Stimulated activated CD4-positive, alpha-beta T cell treated with anti-CD3 and anti-CD28 coated beads, Interleukin-4, amount 100 ng/mL, for 24 hours (primary cell): Measurements from ENCODE around the gene USP12.
"Not testable (repeated sequence)": the region's sequence is repeated elsewhere in the genome, so short reads cannot be mapped to it uniquely, and the experiment has no call there.

ENCODE experiments used
- DNase-seq: peaks from one replicate; pipeline ENCODE4 v3.0.0-alpha.2; 2020

The USP12 gene

DNA sequence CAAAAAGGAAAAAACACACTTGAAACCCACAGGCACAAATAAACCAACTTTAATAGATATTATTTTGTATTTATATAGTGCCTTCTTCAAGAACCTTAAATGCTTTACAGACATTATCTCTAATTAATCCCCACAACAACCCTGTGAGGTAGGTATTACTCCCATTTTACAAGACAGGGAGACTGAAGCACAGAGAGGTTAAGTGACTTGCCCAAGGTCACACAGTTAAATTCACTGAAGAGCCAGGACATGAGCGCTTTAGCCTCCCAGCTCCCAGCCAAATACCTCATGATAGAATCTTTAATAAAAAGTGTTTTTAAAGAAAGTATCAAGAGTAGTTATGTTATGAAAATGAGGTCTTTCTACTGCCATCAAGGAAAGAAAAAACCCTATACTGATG lies 105.5 kb downstream of the USP12 start:
- DNase-seq: not testable (repeated sequence)

DNA sequence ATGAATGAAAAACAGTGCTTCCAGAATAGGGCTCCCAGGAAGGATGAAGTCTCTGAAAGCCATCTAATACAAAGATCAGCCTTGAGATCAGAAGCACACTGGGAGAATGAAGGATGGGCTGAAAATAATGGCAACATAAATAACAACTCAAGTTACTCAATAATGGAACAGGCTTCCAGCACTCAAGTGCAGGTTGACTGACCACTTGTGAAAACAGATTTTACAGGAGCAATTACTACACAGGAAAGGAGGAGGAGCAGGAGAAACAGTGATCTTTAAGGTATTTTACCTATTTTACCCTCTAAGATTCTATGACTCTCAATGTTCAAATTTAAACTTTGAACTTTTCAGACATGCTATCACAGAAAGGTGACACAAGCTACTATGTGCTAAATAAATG lies 106.0 kb downstream of the USP12 start:
- no peak for DNase-seq

DNA sequence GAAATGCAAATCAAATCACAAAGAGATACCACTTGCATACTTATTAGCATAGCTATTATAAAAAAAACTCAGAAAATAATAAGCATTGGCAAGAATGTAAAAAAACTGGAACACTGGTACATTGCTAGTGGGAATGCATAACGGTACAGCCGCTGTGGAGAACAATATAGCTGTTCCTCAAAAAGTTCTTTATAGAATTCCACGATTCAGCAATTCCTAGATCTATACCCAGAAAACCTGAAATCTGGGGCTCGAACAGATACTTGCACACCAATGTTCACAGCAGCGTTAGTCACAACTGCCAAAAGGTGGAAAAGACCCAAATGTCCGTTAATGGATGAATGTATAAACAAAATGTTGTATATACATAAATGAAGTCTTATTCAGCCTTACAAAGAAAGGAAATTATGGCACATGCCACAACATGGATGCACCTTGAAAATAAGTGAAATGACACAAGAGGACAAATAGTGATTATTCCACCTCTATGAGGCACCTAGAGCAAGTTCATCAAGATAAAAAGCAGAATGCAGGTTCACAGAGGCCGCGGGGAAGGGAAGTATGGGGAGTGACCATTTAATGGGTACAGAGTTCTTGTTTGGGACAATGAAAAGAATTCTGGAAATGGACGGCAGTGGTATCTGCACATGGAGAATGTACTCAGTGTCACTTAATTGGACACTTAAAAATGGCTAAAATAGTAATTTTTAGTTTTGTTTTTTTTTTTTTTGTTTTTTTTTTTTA lies 107.2 kb downstream of the USP12 start:
- DNase-seq: no peak

DNA sequence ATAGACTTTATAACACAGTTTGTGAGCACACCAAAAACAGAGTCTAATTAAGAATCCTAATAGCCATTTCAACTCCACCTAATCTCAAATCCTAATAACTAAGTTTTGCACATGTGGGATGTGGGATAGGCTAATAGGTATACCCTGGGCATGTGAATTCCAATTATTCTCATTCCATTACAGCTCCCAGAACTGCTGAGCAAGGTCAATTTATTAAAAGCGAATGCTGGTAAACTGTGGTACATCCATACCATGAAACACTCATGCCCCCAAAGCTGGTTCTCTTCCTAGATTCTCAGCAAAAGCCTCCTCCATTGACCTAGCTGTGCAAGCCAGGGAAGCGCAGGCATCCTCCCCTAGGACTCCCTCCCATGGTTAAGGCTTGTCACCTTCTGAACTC lies 113.8 kb downstream of the USP12 start:
- DNase-seq: no peak

DNA sequence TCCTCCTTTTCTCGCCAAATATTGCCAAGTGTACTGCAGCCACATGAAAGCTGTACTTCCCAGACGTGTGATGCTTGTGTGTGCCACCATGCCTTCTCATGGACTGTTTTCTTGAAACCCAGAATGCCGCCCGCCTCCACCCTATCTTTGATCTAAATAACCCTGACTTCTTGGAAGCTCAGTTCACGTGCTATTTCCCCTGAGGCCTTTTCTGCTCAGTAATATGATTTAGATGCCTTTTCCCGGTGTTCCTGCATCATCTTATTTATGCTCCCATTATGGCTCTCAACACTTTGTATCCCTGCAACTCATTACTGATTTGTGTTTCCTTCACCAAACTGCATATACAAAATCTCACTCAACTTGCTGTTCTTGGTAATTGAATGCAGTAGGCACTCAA lies 116.1 kb downstream of the USP12 start:
- DNase-seq: no peak

DNA sequence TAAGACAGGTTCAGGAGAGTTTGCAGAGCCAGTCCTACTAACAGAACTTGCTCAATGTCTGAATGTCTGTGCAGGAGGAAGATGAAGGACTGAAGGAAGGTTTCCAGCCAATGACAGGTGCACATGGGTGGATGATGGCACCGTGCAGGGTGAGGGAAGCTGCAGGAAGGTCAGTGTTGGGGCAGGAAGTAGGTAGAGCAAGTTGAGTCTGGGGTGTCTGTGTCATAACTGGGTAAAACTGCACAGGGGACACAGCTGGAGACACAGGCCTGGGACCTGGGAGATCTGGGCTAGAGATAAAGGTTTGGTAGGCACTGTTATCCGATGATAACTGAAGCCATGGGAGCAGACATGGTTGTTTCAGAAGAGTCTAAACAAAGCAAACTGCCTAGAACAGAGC lies 116.9 kb downstream of the USP12 start:
- no peak for DNase-seq

DNA sequence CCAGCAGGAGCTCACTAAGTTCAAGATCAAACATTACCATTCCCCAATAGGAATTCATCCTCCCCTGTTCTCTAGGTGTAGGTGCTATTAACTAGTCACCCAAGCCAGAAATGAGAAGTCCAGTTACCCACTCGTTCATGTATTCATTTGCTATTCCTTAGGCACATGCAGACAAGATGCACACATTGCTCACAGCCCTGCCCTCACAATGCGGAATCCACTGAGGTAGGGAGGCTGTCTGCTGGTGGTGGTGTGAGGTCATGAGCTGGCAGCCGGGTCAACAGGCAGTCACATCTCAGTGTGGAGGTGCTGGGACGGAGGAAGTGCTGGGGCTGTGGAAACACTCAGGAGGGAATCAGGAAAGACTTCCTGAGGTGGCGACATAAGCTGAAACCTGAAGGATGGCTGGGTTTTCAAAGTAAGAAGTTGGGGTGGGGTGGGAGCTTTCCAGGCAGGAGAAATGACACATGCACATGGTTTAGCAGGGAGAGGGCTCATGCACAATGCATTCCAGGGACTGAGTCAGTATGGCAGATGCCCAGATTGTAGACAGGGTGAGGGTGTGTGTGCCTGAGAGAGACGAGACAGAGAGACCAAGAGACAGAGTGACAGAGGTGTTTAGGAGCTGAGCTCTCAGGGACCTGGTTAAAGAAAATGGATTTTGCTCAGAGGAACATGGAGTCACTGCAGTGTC lies 117.6 kb downstream of the USP12 start:
- DNase-seq: no peak

DNA sequence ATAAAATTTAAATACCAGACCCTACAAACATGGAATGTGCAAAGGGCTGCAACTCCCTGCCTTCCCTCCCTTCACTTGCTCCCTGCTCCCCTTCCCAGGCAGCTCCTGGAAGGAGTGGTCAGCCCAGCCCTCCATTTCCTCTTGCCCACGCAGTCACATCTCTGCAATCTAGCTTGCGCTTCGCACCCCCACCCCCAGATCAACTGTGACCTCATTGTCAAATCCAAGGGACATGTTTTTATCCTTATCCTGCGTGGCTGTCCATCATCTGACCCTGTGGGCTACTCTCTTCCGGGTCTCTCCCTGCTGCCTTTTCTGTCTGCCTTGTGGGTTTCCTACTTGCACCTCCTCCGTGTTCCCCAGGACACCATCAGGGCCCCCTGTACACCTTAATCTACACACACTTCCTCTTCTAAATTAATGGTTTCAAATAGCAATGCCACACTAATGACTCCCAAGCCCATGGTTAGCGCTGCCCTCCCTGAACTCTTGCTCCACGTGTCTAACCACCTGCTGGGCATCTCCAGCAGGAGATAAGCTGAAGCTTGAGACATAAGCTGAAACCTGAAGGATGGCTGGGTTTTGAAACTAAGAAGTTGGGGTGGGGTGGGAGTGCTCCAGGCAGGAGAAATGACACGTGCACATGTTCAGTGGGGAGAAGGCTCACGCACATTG lies 118.3 kb downstream of the USP12 start:
- DNase-seq: no peak

DNA sequence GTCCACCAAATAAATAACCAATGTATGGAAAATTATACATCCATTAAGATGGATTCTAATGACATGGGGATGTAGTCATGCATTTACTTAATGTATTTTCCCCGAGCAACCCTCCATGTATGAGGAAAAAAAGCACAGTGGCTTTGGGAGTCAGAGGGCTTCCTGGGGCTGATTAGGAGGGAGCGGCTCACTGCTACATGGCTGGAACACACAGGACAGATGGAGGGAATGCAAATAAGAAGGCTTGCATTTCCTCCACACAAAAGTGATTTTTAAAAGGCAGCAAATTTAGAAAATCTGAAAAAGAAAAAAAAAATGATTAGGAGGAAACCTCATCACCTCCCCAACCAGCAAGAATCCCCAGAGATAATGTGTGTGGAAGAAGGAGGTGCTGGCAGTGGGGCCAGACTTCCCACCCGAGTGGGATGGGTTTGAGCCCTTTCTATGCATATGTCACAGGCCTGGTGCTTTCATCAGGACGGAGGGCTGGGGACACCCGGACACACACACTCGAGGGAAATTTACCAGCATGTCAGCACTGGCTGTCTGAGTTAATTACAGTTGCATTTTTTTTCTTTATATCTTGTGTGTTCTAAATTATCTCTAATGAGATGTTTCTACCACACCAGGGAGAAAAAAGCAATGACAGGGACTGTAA lies 118.9 kb downstream of the USP12 start:
- DNase-seq: no peak

DNA sequence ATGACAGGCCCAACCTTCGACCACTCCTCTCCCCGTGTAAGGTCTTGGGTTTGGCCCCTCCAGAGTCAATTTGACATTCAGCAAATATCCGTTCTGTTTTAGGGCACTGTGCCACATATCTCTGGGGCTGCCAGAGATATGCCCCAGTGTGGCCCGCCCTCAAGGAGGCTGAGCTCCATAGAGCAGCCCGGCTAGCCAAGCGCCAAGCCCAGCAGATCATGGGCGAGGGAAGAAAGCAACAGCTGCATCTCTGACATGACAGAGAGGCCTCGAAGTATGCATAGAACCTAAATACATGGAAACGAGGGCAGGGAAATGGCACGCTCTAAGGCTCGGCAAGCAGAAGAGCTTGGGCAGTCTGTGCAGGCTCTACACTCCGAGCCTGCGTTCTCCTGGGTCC lies 124.5 kb downstream of the USP12 start:
- DNase-seq: no peak

DNA sequence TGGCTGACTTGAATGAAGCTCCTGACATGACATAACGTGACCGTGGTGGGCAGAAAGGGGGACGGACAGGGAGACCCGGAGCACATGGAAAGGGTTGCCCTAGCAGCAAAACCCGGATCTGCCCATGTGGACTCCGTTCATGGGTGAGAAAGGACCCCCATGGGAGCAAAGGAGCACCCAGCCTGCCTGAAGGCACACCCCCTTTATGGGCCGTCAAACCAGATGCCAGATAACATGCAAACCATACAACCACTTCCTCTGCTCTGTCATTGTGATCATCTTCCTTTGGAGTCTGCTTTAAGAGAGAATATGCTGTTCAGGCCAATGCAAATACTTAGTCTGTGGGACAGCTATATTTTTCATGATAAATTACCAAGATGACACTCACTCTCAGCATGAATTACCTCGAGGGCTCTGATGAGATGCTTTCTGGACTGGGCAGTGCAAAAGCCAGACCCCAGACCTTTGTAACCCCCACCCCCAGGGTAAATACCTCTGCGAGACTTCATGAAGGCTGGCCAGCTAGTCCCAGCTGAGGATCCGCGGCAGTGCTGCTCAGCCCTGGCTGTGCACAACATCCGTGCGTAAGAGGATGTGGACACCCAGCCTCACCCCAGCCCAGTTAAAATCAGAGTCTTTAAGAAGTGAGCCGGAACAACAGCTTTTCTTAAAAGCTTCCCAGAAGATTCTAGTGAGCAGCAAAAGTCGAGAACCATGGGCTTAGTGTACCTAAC lies 126.6 kb downstream of the USP12 start:
- DNase-seq: no peak

DNA sequence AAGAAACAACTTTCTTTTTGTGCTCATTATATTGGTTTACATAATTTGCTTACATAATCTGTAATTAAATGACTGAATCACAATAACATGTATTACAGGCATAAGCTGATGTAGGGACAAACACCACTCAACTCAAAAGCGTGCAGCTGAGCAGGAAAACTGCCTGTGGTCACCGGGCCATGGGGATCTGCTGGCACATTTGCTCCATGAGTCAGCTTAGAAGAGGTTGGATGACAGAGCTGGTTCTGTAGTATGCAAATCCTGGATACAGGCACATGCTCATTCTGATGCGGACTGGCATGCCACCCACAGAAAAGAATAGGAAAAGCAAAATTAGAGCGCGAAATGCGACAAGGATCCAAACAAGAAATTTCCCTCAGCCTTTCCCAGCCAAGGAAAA lies 128.6 kb downstream of the USP12 start:
- no peak for DNase-seq

DNA sequence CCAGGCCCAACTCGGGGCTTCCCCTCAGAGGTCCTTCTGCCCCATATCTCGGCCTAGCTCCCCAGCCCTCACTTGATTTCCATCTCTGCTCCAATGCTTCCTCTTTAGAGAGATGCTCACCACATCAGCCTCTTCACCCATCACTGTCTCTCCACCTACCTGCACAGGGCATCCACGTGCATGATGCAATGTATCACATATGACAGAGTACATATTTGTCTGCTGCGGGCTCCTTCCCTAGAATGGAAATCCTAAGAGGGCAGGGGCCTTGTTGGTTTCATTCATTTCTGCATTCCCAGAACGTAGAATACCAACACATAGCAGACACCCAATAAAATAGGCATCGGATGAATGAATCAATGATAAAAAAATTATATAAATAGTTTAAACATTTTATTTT lies 130.3 kb downstream of the USP12 start:
- DNase-seq: no peak

DNA sequence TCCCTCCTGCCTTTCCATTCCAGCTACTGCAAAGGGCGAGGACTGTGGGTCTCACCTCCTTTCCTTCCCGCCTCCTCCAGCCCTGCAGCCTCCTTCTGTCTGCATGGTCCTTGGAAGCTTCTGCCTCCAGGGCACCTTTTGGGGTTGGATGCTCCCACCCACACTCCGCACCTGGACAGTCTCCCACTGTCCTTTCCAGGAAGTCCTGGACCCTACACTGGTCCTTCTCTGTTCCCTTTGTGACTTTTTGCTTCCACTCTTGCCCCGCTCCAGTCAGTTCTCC lies 130.8 kb downstream of the USP12 start:
- DNase-seq: no peak

DNA sequence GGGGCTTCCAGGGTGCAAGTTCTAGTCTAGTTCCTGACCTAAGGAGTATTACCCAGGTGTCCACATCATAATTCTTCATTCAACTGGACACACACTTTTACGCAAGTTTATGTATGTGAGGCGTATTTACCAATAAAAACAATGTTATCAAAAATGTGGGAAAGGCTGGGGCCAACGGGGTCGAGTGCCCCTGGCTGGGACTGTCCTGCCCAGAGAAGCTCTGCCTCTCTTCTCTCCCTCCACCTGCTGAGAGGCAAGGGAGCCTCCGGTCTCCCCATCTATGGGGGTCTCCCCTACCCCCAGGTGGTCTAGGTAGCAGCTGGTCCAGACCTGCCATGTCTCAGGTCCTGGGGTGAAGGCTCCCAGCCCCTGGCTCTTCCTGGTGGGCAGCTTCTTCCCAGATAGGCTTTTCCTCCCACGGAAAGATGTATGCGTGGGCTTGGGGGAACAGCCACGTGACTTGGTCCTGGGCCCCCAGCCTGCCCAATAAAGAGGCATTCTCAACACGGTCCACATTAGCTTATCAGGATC lies 132.4 kb downstream of the USP12 start:
- no peak for DNase-seq

DNA sequence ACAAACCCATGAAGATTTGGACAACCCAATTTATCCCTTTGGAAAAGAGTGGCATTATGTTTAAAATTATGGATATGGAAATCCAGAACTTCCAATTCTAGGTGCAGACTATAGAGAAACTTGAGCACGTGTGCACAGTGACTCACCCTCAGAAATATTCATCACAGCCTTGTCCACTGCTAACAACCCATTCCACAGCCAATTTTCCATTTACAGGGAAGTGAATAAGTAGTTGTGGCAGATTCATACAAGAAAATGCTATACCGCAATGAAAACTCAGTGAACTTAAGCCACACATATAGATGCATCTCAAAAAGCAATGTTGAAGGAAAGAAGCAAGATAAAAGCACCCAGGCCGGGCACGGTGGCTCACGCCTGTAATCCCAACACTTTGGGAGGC lies 133.3 kb downstream of the USP12 start:
- DNase-seq: no peak

DNA sequence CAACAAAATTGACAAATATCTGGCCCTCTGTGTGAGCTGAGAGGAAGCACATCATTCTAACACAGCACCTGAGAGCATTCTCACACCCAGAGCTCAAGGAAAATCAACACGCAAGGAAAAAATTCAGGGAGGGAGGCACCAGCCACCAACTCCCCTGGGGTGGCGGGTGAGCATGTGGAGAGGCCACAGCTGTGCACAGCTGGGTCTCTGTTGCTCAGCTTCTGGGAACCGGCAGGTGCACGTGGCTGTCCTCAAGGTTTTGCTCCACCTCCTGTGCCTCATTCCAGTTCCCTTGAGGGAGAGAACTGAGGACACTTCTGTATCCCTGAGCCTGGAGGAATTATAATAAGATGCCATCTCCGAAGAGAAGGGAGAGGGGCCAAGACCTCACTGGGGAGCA lies 134.0 kb downstream of the USP12 start:
- DNase-seq: no peak

DNA sequence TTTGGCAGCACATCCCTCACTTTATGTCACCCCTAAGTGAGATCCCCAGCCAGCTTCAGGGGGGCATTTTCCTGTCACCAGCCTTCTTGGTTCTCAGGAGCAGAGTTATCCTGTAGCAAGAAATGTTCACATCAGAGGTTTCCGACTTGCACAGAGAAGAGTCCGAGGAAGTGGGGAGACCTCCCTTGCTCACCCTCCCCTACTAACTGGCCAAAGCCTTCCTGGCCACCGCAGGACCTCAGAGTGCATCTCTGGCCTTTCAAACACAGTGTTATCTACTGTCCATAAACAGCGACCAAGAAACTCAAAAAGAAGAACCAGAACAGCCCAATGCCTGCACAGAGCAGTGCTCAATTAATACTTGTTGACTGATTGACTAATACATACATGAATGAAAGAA lies 134.4 kb downstream of the USP12 start:
- no peak for DNase-seq

DNA sequence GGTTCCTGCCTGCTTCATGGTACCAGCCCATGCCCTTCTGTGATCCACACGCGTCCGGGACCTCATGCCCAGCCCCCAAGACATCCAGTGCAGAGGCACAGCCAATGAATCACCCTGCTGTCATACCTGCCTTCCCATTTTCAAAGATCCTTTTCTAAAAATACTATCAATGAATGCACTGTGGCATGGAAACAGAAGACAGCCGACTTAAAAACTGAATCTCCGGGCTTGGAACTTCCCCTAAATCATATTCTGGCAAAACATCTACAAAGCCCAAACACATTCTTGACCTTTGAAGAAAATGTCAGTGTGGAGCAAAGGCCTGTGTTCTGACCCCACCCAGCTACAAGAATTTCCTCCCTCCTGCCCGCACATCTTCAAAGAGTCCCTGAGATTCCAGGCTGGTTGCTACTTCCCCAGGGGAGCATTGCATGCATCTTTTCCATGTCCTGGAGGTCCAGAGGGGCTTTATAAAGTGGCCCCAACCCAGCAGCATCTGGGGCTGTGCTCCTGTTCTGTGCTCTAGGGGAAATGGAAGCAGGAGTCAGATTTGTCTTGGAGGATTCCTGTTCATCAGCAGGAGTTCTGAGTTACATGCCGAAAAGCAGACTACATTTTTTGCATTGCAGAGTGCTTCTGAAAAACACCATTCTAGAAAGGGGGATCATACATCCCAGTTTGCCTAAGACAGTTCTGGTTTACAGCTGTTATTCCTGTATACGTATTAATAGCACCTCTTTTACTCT lies 135.2 kb downstream of the USP12 start:
- no peak for DNase-seq

DNA sequence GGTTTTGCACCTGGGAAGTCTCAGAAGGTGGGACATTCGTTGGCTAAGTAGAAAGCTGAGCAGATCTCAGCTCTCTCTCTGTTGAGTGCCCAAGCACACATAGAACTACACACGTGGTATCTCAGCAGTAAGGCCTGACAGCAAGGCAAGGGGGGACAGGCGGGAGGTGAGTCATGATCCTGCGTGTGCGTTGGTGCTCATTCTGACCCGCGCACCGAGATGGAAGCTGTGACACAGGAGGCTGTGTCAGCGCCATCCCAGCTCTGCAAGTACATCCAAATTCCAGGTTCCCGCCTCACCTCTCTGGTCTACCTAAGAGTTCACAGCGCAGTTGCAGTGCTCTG lies 135.7 kb downstream of the USP12 start:
- no peak for DNase-seq

DNA sequence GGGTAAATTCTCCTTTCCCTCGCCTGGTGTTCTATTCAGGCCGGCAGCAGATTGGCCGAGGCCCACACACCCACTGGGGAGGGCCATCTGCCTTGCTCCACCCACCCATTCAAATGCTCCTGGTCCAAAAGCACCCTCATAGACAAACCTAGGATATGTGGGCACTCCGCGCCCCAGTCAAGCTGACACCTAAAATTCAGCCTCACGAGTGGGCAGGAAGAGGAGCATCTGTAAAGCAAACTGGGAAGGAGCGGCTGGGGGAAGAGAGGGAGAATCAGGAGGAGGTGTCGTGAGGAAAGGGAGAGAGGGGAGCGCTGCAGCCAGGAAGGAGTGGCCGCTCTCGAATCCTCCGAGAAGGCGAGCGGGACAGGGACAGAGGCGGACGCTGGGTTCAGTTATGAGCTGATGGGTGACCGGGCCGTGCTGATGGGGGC lies 136.9 kb downstream of the USP12 start:
- DNase-seq: no peak
